Lower leg skin (tissue), 3 donors: ENCODE data around the gene CTSW.

Experiments used
- POLR2A ChIP-seq, 2 donors: fragments of 450-650 bp; IDR thresholded peaks; one replicate each; pipeline ENCODE4 v1.6.1; 2016 to 2017; ENCODE audit warnings: antibody characterized with exemption in 2 of 2, mild to moderate bottlenecking in 1 of 2, moderate library complexity in 1 of 2
- TF ChIP-seq, protein P1 (sequence below), 3 donors: fragments of 450-650 bp; IDR thresholded peaks; one replicate each; pipeline ENCODE4 v1.5.1; 2016; ENCODE audit warnings: antibody characterized with exemption in 3 of 3, mild to moderate bottlenecking in 3 of 3, moderate library complexity in 2 of 3

DNA sequence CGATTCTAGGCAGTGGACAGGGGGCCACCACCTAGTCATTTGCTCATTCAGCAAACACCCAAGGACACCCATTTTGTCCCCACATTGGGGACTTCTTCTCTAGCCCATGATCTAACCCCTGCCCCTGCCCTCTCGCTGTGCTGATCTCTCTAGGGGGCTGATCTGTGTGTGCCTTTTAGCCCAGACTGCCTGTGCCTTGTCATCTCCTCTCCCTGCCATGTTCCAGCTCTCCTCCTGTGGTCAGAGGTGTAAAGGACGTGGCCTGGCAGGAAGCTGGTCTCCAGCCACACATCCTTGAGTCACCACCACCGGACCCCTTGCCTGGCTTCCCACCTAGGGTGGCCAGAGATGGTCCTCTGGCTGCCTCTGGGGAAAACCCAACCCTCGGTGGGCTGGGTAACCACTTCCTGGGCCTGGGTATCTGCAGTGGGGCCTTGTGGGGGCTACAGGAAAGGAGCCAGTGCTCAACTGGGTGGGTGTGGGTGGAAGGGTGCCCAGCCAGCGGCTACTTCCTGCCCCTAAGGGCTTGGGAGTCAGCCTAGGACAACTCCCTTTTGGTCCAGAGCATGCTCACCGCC lies 1.3 kb downstream of the CTSW start:
- TF ChIP-seq, protein P1, sequence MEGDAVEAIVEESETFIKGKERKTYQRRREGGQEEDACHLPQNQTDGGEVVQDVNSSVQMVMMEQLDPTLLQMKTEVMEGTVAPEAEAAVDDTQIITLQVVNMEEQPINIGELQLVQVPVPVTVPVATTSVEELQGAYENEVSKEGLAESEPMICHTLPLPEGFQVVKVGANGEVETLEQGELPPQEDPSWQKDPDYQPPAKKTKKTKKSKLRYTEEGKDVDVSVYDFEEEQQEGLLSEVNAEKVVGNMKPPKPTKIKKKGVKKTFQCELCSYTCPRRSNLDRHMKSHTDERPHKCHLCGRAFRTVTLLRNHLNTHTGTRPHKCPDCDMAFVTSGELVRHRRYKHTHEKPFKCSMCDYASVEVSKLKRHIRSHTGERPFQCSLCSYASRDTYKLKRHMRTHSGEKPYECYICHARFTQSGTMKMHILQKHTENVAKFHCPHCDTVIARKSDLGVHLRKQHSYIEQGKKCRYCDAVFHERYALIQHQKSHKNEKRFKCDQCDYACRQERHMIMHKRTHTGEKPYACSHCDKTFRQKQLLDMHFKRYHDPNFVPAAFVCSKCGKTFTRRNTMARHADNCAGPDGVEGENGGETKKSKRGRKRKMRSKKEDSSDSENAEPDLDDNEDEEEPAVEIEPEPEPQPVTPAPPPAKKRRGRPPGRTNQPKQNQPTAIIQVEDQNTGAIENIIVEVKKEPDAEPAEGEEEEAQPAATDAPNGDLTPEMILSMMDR (IDR thresholded peaks at IDR 0.05) = no peak
- TF ChIP-seq POLR2A (IDR thresholded peaks at IDR 0.05) = no peak
